ENCODE measurements around the gene NDUFB7. TPM values are rescaled to one million over a fixed set of nuclear protein-coding genes. Genes with fewer than 3 reads are reported as not detected.

Gene NDUFB7
- total RNA-seq, 1 experiment from 2014 or later: 155 TPM

- TF ChIP-seq, protein P1, sequence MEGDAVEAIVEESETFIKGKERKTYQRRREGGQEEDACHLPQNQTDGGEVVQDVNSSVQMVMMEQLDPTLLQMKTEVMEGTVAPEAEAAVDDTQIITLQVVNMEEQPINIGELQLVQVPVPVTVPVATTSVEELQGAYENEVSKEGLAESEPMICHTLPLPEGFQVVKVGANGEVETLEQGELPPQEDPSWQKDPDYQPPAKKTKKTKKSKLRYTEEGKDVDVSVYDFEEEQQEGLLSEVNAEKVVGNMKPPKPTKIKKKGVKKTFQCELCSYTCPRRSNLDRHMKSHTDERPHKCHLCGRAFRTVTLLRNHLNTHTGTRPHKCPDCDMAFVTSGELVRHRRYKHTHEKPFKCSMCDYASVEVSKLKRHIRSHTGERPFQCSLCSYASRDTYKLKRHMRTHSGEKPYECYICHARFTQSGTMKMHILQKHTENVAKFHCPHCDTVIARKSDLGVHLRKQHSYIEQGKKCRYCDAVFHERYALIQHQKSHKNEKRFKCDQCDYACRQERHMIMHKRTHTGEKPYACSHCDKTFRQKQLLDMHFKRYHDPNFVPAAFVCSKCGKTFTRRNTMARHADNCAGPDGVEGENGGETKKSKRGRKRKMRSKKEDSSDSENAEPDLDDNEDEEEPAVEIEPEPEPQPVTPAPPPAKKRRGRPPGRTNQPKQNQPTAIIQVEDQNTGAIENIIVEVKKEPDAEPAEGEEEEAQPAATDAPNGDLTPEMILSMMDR (conservative IDR thresholded peaks at IDR 0.05): no peak
Observed at GRCh38 chr19:14565765-14566711, 5.8 kb downstream of the NDUFB7 start.

More at GRCh38 chr19:14565765-14566711, 5.8 kb downstream of the NDUFB7 start:
- DNase-seq: no peak
- no peak overlapping the region for H3K27ac Mint-ChIP-seq
- Histone ChIP-seq H3K23ac (ENCODE audit: insufficient read length, low read depth, low read length) (no peak overlapping the region), H2BK15ac (ENCODE audit: low read depth, low read length) (no peak overlapping the region), H4K8ac (replicated peaks; ENCODE audit: insufficient read length, low read depth, low read length) (no peak overlapping the region), H3K14ac (ENCODE audit: insufficient read depth, low read length) (no peak overlapping the region), H4K20me1 (ENCODE audit: control insufficient read depth, insufficient read depth, insufficient read length) (no peaks in the 10 kb centered on the region), H3K18ac (ENCODE audit: insufficient read length, low read depth, low read length) (no peak overlapping the region), H2BK20ac (ENCODE audit: low read depth, low read length, poor library complexity, severe bottlenecking) (no peak overlapping the region), H3K79me1 (ENCODE audit: insufficient read depth, low read depth, low read length, poor library complexity, severe bottlenecking) (peaks cover 2% of the 10 kb centered on the region), H2BK120ac (ENCODE audit: low read depth, low read length, poor library complexity, severe bottlenecking) (no peak overlapping the region), H3K4ac (ENCODE audit: low read depth, low read length) (no peak overlapping the region), H3K79me2 (ENCODE audit: insufficient read depth, low read length) (peaks cover 7% of the 10 kb centered on the region; the same call in 1 of the 2 replicates), H3K27ac (ENCODE audit: insufficient read length, low read depth, low read length) (no peak overlapping the region), H3K9ac (ENCODE audit: extremely low read depth, insufficient read length, low read length) (no peak overlapping the region), H3K4me2 (ENCODE audit: insufficient read depth, insufficient read length, low read length) (no peak overlapping the region), H3K56ac (ENCODE audit: insufficient read length, low read depth, low read length) (no peak overlapping the region), H3K4me1 (ENCODE audit: insufficient read depth, low read length) (no peaks in the 10 kb centered on the region; the same call in 1 of the 2 replicates), H3K27me3 (ENCODE audit: insufficient read depth, low read length) (no peaks in the 10 kb centered on the region), H2BK12ac (ENCODE audit: insufficient read length, low read depth, low read length) (no peak overlapping the region), H2AK5ac (ENCODE audit: insufficient read length, low read length) (no peak overlapping the region), H3K9me3 (ENCODE audit: control insufficient read depth, low read depth, low read length) (no peaks in the 10 kb centered on the region), H2AFZ (ENCODE audit: low read length) (no peak overlapping the region), H4K91ac (ENCODE audit: insufficient read length, low read depth, low read length) (no peak overlapping the region), H3T11ph (ENCODE audit: low read length) (no peak overlapping the region), H4K5ac (ENCODE audit: insufficient read length, low read depth, low read length) (no peak overlapping the region), H2BK5ac (ENCODE audit: insufficient read length, low read length) (no peak overlapping the region), H3K23me2 (ENCODE audit: insufficient read length, low read depth, low read length, poor library complexity, severe bottlenecking) (peaks cover 1% of the 10 kb centered on the region)
- no CpG with 5 or more reads among the region's 31 CpGs for WGBS (ENCODE audit: extremely low coverage, insufficient read length, low lambda C conversion rate)
- H3K36me3 Mint-ChIP-seq (ENCODE audit: insufficient read depth in 1 of 3, low read depth in 3 of 3): peaks cover 11 to 27% (median 13%) of the 10 kb centered on the region in 3 experiments; a peak in 6 of 7 replicates
- no peaks in the 10 kb centered on the region for H3K27me3 Mint-ChIP-seq (ENCODE audit: low read depth)
- no peak overlapping the region for H3K4me3 Mint-ChIP-seq
- H3K4me1 Mint-ChIP-seq: peaks cover 25 to 41% of the 10 kb centered on the region in 2 experiments
- no peaks in the 10 kb centered on the region for H3K9me3 Mint-ChIP-seq
